ENCODE results near the gene CALCB. TPM values are rescaled to one million over a fixed set of nuclear protein-coding genes. Genes with fewer than 3 reads are reported as not detected.

Gene CALCB
- polyA plus RNA-seq, 3 donors, result not detected

DNA sequence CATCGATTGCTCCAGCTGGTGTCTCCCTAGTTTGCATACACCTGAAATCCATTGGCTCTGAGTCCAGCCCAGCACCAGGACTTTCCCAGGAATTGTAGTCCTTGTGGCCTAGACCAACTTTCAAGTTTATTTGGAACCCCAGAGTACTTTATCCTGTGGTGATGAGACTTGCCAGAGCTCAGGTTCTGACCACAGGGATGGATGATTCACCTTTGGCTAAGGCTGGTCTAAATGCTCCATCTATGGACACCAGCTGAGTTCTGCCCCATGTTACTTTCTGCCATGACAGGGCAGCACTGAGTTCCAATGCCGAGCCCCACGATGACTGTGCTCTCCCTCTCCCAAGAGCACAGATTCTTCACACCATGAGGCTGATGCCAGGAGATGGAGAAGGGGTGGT lies 24.0 kb downstream of the CALCB start:
- no peak overlapping the region for H3K27ac Mint-ChIP-seq
- Histone ChIP-seq H3K4me2 (replicated peaks; ENCODE audit: extremely low read depth, low read length, poor library complexity, severe bottlenecking) (no peak overlapping the region), H3K9ac (ENCODE audit: insufficient read depth, low read length, poor library complexity, severe bottlenecking) (no peak overlapping the region), H3K4me3 (replicated peaks in 1 of 3; ENCODE audit: low read depth in 2 of 3, low read length in 3 of 3) (no peak overlapping the region), H3K27ac (ENCODE audit: low read depth in 1 of 2, low read length in 2 of 2) (no peak overlapping the region), H3K9me3 (replicated peaks in 1 of 2; ENCODE audit: control insufficient read depth in 1 of 2, insufficient read depth in 1 of 2, low read length in 2 of 2) (no peaks in the 10 kb centered on the region), H2AFZ (ENCODE audit: insufficient read depth, low read depth, low read length, poor library complexity, severe bottlenecking) (no peak overlapping the region), H3K27me3 (ENCODE audit: control insufficient read depth in 2 of 2, insufficient read depth in 2 of 2, low read length in 2 of 2) (peaks cover 0 to 2% of the 10 kb centered on the region in 2 donors), H3K79me2 (ENCODE audit: insufficient read depth, low read length) (no peaks in the 10 kb centered on the region), H3K4me1 (ENCODE audit: control insufficient read depth in 1 of 2, insufficient read depth in 2 of 2, low read length in 2 of 2) (no peaks in the 10 kb centered on the region), H4K20me1 (ENCODE audit: insufficient read depth, low read length) (no peaks in the 10 kb centered on the region), H3K36me3 (replicated peaks in 1 of 2; ENCODE audit: control insufficient read depth in 1 of 2, insufficient read depth in 2 of 2, low read length in 2 of 2) (no peaks in the 10 kb centered on the region)
- no CpG with 5 or more reads among the region's 3 CpGs for WGBS (ENCODE audit: insufficient coverage)
- H3K27me3 Mint-ChIP-seq (ENCODE audit: low read depth in 3 of 3), result peaks cover 2 to 4% (median 2%) of the 10 kb centered on the region in 3 donors
- peaks cover 7% of the 10 kb centered on the region for H3K4me1 Mint-ChIP-seq
- no peak overlapping the region for H3K4me3 Mint-ChIP-seq
- no peak for DNase-seq
- no peaks in the 10 kb centered on the region for H3K36me3 Mint-ChIP-seq
- H3K9me3 Mint-ChIP-seq, result peaks cover 0 to 2% (median 0%) of the 10 kb centered on the region in 7 donors
- TF ChIP-seq, protein P1, sequence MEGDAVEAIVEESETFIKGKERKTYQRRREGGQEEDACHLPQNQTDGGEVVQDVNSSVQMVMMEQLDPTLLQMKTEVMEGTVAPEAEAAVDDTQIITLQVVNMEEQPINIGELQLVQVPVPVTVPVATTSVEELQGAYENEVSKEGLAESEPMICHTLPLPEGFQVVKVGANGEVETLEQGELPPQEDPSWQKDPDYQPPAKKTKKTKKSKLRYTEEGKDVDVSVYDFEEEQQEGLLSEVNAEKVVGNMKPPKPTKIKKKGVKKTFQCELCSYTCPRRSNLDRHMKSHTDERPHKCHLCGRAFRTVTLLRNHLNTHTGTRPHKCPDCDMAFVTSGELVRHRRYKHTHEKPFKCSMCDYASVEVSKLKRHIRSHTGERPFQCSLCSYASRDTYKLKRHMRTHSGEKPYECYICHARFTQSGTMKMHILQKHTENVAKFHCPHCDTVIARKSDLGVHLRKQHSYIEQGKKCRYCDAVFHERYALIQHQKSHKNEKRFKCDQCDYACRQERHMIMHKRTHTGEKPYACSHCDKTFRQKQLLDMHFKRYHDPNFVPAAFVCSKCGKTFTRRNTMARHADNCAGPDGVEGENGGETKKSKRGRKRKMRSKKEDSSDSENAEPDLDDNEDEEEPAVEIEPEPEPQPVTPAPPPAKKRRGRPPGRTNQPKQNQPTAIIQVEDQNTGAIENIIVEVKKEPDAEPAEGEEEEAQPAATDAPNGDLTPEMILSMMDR (IDR thresholded peaks at IDR 0.05), result no peak
- intact Hi-C loops (cut with micrococcal nuclease), result no loop called here

DNA sequence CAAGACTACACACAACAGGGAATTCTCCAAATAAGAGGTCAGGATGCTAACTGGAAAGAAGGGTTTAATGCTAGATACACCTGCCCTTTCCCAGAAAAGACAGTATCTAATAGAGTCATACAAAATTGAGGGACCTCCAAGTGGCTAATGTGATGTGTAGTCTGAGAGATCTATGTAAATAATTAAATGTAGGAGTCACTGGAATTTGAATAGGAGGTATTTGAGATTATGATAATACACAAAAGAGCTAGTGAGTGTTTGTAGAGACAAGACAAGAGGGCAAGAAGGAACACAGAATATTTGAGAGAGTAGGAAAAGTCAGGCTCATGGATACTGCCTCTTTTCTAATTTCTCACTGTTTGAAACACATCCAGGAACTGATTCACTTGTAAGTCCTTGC lies 25.9 kb downstream of the CALCB start:
- Histone ChIP-seq H3K27ac (ENCODE audit: low read depth in 1 of 2, low read length in 2 of 2) (no peak overlapping the region), H3K4me3 (replicated peaks in 1 of 3; ENCODE audit: low read depth in 2 of 3, low read length in 3 of 3) (no peak overlapping the region), H4K20me1 (ENCODE audit: insufficient read depth, low read length) (no peaks in the 10 kb centered on the region), H3K79me2 (ENCODE audit: insufficient read depth, low read length) (no peaks in the 10 kb centered on the region), H2AFZ (ENCODE audit: insufficient read depth, low read depth, low read length, poor library complexity, severe bottlenecking) (no peak overlapping the region), H3K27me3 (ENCODE audit: control insufficient read depth in 2 of 2, insufficient read depth in 2 of 2, low read length in 2 of 2) (peaks cover 0 to 2% of the 10 kb centered on the region in 2 donors), H3K36me3 (replicated peaks in 1 of 2; ENCODE audit: control insufficient read depth in 1 of 2, insufficient read depth in 2 of 2, low read length in 2 of 2) (no peaks in the 10 kb centered on the region), H3K4me1 (ENCODE audit: control insufficient read depth in 1 of 2, insufficient read depth in 2 of 2, low read length in 2 of 2) (no peaks in the 10 kb centered on the region), H3K9me3 (replicated peaks in 1 of 2; ENCODE audit: control insufficient read depth in 1 of 2, insufficient read depth in 1 of 2, low read length in 2 of 2) (no peaks in the 10 kb centered on the region), H3K9ac (ENCODE audit: insufficient read depth, low read length, poor library complexity, severe bottlenecking) (no peak overlapping the region), H3K4me2 (replicated peaks; ENCODE audit: extremely low read depth, low read length, poor library complexity, severe bottlenecking) (no peak overlapping the region)
- H3K36me3 Mint-ChIP-seq, result no peaks in the 10 kb centered on the region
- peaks cover 3% of the 10 kb centered on the region for H3K4me1 Mint-ChIP-seq
- TF ChIP-seq, protein P1 (IDR thresholded peaks at IDR 0.05), result no peak
- peaks cover 2 to 5% (median 2%) of the 10 kb centered on the region in 3 donors for H3K27me3 Mint-ChIP-seq (ENCODE audit: low read depth in 3 of 3)
- no peak overlapping the region for H3K27ac Mint-ChIP-seq
- no peak for DNase-seq
- intact Hi-C loops (cut with micrococcal nuclease), result no loop called here
- H3K9me3 Mint-ChIP-seq, result peaks cover 0 to 4% (median 3%) of the 10 kb centered on the region in 7 donors
- no peak overlapping the region for H3K4me3 Mint-ChIP-seq

All from CD14-positive monocyte (primary cell).